Inflammatory macrophage treated with lipopolysaccharide for 1 hour (primary cell): ENCODE results near the gene WLS.
A peak's percentile ranks its signal among the peaks of the same experiment; 100 is the strongest.
"Not testable (repeated sequence)": the region's sequence is repeated elsewhere in the genome, so short reads cannot be mapped to it uniquely, and the experiment has no call there.

Experiments used
- DNase-seq, 2 donors: peaks; one replicate each; pipeline ENCODE4 v3.0.0-alpha.2; 2020 to 2022

WLS gene

GRCh38 chr1:68197891-68198290, 34.4 kb downstream of the WLS start:
- no peak for DNase-seq

DNA sequence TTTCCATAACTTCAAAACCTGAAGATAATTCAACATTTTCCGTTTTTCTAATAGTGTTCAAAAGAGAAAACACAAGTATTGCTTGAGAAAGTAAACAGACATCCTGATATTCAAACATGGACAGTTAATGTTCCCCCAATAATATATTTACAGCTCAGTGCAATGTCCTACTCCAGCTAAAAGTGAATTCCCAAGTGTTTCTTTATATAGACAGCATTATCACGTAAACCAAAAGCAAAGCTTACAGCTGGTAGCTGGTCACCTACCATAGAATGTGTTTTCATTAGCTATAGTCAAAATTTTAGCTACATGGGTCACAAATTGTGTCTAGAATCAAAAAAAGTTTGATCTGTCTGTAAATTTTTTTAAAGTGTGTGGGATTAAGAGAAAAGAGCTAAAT, 34.9 kb downstream of the WLS start:
- no peak for DNase-seq

- DNase-seq = no peak
Measured at GRCh38 chr1:68196676-68197075, 35.6 kb downstream of the WLS start.

DNA sequence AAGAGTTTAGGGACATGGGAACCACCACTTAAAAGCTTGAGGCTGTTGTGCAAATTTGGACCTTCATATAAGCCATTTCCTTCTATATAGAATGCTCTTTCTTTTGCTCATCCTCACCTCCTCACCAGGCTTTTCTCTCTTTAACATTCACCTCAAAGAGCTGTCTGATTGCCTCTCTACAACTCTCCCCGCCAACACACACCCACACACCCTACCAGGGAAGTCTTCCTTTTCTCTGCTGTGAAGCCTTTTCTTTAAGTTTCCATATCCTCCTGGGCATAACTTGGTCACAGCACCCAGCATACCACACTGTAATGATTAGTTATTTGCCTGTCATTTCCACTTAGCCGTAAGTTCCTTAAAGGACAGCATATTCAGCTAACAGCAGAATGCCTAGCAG, 40.6 kb downstream of the WLS start:
- peak in 1 of 2 donors; percentile 17 for DNase-seq

- no peak for DNase-seq
Measured at GRCh38 chr1:68188644-68189340, 43.5 kb downstream of the WLS start.

DNA sequence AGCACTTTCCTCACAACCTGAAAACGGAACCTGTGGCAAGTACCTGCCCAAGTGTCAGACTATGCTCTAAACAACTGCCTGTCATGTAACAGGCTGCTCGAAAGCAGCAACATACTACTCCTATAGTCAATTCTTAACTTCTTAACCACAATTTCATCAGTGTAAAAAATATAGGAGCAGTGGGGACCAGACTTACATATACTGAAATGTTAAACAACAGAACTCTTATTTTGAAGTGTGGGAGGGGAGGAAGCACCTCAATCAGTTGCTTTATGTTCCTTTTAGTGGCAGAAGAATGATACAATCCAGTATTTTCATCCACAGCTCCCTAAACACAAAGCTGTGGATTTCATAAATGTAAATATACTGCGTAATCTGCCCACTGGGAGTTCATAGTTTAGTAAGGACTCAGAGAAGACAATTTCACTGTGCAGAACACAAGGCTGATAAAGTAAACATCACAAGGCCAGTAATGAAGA, 44.2 kb downstream of the WLS start:
- no peak for DNase-seq

DNA sequence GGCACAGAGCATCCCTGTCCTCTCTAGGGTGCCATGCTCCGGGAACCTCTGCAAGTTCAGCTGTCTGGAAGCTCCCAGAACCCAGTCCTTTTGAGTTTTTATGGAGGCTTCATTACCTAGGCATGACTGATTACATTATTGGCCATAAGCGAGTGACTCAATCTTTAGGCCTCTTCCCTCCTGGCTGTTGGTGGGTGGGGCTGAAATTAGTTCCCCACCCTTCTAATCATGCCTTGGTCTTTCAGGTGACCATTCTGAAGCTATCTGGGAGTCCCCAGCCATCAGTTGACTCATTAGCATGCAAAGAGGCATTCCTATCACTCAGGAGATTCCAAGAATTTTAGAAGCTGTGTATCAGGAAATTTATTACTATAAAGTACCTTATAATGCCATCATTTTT, 46.6 kb downstream of the WLS start:
- DNase-seq = no peak

GRCh38 chr1:68183895-68184294, 48.4 kb downstream of the WLS start:
- peak in 1 of 2 donors; percentile 32 for DNase-seq

- DNase-seq = no peak
Measured at GRCh38 chr1:68181165-68181556, 51.2 kb downstream of the WLS start.

GRCh38 chr1:68180441-68181164, 51.7 kb downstream of the WLS start:
- DNase-seq = peak in 1 of 2 donors; percentile 11

DNA sequence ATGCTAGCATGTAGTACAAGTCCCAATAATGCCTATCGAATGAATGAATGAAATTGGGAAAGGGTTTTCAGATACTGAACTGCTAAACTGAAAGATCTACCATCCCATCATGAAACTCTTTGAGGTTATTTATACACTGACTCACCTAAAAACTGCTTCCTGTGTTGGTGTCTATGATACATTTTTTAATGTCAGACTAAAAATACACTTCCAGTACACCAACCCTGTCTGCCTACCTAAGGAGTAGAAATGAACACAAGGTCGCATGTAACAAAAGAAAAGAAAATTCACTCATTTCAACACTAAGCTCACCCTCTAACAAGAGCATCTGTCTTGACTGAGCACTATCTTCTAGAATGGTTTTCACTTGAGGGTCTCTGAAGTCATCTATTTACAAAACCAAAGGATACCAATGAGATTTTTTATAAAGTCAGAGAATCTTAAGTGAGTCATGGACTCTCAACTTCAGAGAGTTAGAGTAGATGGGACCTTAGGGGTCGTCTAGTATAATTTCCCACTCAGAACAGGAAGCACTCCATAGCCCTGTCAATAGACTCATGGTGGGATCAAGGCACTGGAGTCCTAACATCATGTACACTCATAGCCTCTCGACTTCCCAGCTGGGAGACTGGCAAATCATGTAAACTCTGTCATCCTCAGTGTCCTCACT, 53.4 kb downstream of the WLS start:
- DNase-seq = no peak

- no peak for DNase-seq
Measured at GRCh38 chr1:68175621-68176398, 56.5 kb downstream of the WLS start.

DNA sequence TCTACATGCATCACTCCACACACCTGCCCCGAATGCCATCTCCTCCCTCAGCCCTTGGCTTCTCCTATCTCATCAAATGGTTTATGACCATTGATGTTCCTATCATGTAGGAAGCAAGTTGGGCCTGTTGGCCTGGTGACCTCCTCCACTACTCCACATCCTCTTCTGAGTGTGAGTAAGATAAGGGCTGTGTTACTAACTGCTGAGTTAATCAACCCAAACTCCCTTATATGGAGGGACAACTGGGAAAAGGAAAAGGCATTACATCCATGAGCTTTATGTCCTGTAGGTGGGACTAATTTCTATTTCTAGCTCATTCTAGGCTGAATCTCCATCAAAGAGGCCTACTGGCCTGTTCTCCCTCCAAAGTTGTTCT, 57.6 kb downstream of the WLS start:
- DNase-seq = no peak

- no peak for DNase-seq
Measured at GRCh38 chr1:68173936-68174737, 58.2 kb downstream of the WLS start.

GRCh38 chr1:68173283-68173935, 58.9 kb downstream of the WLS start:
- DNase-seq = no peak

GRCh38 chr1:68171795-68172194, 60.5 kb downstream of the WLS start:
- DNase-seq = not testable (repeated sequence)

DNA sequence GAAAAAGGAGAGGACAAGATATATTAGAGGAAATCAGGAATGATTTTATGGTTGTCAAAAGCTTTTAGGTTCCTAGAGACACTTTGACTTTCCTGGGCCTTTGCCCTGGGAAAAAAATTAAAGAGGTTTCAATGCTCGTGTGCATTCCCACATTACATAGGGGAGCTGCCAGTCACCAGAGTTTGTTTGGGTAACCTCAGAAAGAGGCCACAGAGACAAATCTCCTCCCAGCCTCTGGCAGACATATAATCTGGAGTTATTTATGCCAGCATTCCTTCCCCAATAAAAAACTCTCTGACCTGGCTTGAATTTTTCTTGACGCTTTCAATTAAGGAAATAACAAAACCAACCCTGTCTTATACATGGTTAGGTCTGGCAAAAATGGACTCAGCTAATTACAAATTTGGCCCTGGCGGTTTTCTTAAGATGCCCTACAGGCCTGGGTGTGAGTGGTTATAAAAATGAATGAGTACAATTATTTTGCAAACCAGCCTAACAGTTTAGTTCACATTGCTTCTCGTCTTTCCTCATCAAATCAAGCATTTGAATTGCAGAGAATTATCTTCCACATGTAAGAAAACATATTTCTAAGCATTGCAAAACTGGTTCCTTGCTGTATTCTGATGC, 63.7 kb downstream of the WLS start:
- no peak for DNase-seq

DNA sequence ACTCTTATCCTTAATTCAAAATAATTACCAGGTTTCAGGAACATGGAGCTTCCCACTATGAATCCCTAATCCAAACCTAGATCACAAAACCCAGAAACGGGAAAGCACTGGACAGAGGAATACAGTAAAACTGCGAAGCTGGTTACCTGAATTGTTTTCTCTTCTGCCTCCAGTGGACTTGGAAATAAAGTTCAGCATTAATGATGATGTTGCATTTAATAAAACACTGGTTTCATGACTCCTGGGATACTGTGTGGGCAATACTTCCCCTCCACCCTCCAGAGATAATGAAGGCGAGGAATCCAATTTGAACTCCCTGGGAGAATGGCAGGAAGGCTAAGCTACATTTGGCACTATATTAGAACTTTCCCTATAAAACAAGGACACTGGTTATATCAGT, 65.1 kb downstream of the WLS start:
- DNase-seq = no peak

DNA sequence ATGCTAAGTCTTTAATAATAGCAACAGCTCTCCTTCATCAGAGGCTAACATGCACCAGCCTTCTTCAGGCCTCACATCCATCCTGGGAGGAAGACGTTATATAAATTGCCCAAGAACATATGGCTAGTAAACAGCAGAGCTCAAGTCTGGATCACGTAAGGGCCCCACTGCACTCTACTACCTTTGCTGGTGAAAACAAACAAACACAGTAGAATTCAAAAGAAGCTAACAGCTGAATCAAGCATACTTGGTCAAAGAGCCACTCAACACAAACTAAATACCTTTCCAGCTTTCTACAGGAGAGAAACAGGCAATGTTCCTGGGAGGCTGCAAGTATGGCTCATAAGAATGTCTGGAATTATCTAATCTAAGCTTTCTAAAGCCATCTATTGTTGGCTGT, 66.0 kb downstream of the WLS start:
- DNase-seq = no peak

- no peak for DNase-seq
Measured at GRCh38 chr1:68165665-68166064, 66.7 kb downstream of the WLS start.

DNA sequence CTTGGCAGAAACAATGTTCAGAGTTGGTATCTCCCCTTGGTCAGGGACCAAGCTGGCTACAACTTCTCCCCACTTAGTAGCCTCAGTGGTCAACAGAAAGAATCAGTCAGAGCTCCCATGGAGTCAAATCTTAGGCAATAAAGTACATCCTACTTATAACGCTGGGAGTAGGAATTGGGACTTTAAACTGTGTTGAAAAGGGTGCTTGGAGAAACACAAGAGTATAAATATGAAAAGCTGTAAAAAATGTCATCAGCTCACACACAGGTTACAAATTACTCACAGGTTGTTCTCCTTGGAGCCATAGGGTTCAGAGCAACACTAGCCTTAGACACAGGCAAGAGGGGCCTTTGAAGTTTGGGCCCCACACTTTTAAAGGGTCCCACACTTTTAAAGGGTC, 67.4 kb downstream of the WLS start:
- no peak for DNase-seq
